Pancreas (tissue), 10 donors: ENCODE data around the gene MACROH2A1. TPM values are rescaled to one million over a fixed set of nuclear protein-coding genes. Genes with fewer than 3 reads are reported as not detected.

Source experiments
- ATAC-seq, 4 donors: fragments of 200-7000 bp; cut with Tn5 transposase; one replicate each; pipeline versions ENCODE4 v1.8.0 to v1.9.1; 2020; ENCODE audit warnings: mild to moderate bottlenecking in 4 of 4, moderate library complexity in 4 of 4
- DNase-seq, 6 donors: peaks; one replicate each; pipeline ENCODE4 v3.0.0-alpha.2; 2020
- FAIRE-seq: peaks from 2 replicates; lab custom pipeline; 2012; peaks lifted over from hg19 to GRCh38; lab: Jason Lieb, UNC
- H3K27ac ChIP-seq, 4 donors: fragments of 200-600 bp; sonication (generic); 1 replicate in 3 of 4; 2 replicates in 1 of 4; pipeline versions ENCODE4 v1.5.0 to v1.8.0; 2020
- H3K27me3 ChIP-seq, 4 donors: fragments of 200-600 bp; one replicate each; pipeline ENCODE4 v1.8.0; 2021
- H3K36me3 ChIP-seq, 3 donors: fragments of 200-600 bp; sonication (generic) in 1 of 3; one replicate each; pipeline versions ENCODE4 v1.5.0 to v1.8.0; 2020 to 2021
- H3K4me1 ChIP-seq, 3 donors: fragments of 200-600 bp; one replicate each; pipeline ENCODE4 v1.8.0; 2021
- H3K4me3 ChIP-seq, 4 donors: fragments of 200-600 bp; sonication (generic) in 2 of 4; one replicate each; pipeline versions ENCODE4 v1.5.0 to v1.8.0; 2020 to 2021
- H3K9me3 ChIP-seq, 4 donors: fragments of 200-600 bp; one replicate each; pipeline ENCODE4 v1.8.0; 2021
- CTCF ChIP-seq, 4 donors: fragments of 200-600 bp; sonication (generic) in 3 of 4; IDR thresholded peaks; one replicate each; pipeline versions ENCODE4 v1.5.0 to v1.8.0; 2021; ENCODE audit warnings: antibody characterized with exemption in 4 of 4
- WGBS, 2 donors: extraction: QIAGEN DNeasy Blood & Tissue Kit; methylation state at CpG; one replicate each; pipeline ENCODE4 v1.1.7; 2013; 5-methylcytosine and 5-hydroxymethylcytosine counted together
- intact Hi-C, 3 donors: fragments of 100-400 bp; cut with DNase I; formaldehyde crosslinking; loops; one replicate each; pipeline versions ENCODE4 v1.11.1 to v1.14.2; 2022
- polyA plus RNA-seq, 2 donors: library from polyadenylated mRNA; stranded (reverse); fragments of 200-250 nt; gene quantifications; one replicate each; pipeline ENCODE4 v1.2.3, GENCODE V29; 2013
- total RNA-seq, 6 donors: library from RNA; stranded (reverse); fragmentation: NEBNext Ultra II Directional in 4 of 6; extraction: Animal tissue kit (Norgen Biotek cat#: 25700) in 4 of 6; gene quantifications; one replicate each; pipeline versions ENCODE4 v1.2.1 to v1.2.4, GENCODE V29; 2021 to 2023
- donor health status: healthy with polysubstance abuse.
- donor health status: DM: no; HTN: no; CAD: no; lungs with moderate emphysema.
- donor health status: DM: no; HTN: no; CAD: no.
- donor health status: control.
- donor health status: control.
- donor health status: Bipolar disorder and iron deficiency.
- donor health status: DM: yes; HTN: yes; CAD: no.
- donor health status: DM: no; HTN: no; CAD: no.
- donor health status: DM: no; HTN: no; CAD: no.
- donor health status: DM: yes; HTN: yes; CAD: no.

Gene MACROH2A1
- total and polyA plus RNA-seq, 8 donors = 25.7 to 72.1 (median 43.7) TPM

- FAIRE-seq (no peak), ATAC-seq (no peak), DNase-seq (no peak)
- no peaks in the 10 kb centered on the region for H3K4me1 ChIP-seq
- TF ChIP-seq CTCF (IDR thresholded peaks at IDR 0.05) = no peak
- H3K27me3 ChIP-seq = no peaks in the 10 kb centered on the region
- H3K27ac ChIP-seq = no peak overlapping the region
- WGBS, 2 donors = 77 to 86% methylated on average over 7 of the region's 7 CpGs
- H3K36me3 ChIP-seq = no peaks in the 10 kb centered on the region
- H3K4me3 ChIP-seq = no peak overlapping the region
- intact Hi-C loops = no loop called here
- H3K9me3 ChIP-seq = no peaks in the 10 kb centered on the region
Observed at GRCh38 chr5:135308245-135308644, 90.8 kb downstream of the MACROH2A1 start.

DNA sequence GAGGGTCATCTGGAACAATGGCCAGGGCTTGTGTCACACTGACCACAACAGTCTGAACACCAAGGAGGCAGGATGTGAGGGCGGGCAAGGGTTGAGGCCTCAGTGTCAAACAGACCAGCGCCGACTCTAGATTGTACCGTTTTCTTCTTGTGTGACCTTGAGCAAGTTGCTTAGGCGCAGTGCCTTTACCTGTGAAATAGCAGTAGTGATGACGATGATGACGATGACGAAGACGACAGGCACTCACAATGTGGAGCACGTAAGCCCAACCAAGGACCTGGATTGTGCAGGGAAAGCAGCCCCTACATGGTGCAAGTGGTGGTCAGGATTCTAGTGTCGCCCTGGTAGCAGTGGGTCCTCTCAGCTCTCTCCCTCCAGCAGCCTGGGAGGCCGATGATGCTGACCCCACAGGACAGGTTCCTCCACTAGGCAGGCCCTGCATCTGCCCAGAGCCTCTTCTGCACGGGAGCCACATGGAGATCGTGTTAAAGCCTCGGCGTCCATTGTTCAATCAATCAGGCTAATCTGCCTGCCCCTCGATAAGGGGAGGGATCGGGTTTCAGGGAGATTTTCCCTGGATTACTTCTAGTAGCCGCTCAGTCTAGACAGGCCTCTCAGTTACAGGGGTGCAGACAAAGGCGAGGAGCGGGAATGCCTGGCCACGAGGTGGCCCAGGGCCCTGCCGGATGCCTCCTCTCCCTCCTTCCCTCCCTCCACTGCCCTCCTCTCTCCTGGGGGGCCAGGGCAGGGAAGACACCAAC, 91.7 kb downstream of the MACROH2A1 start:
- intact Hi-C loops = no loop called here
- ATAC-seq (no peak), DNase-seq (peak in 1 of 6 donors; percentile 25), FAIRE-seq (no peak)
- Histone ChIP-seq H3K27ac (no peak overlapping the region), H3K36me3 (no peaks in the 10 kb centered on the region), H3K4me3 (no peak overlapping the region), H3K9me3 (no peaks in the 10 kb centered on the region), H3K27me3 (no peaks in the 10 kb centered on the region), H3K4me1 (no peaks in the 10 kb centered on the region)
- 59 to 61% methylated on average over 23 of the region's 23 CpGs for WGBS, 2 donors
- no peak for TF ChIP-seq CTCF (IDR thresholded peaks at IDR 0.05)

- DNase-seq = no peak
- intact Hi-C loops = no loop called here
- no peak for FAIRE-seq
Observed at GRCh38 chr5:135306557-135306956, 92.5 kb downstream of the MACROH2A1 start.

GRCh38 chr5:135304352-135305221, 94.4 kb downstream of the MACROH2A1 start:
- Histone ChIP-seq H3K27ac (no peak overlapping the region), H3K4me3 (no peak overlapping the region), H3K27me3 (no peaks in the 10 kb centered on the region), H3K4me1 (no peaks in the 10 kb centered on the region), H3K9me3 (no peaks in the 10 kb centered on the region), H3K36me3 (no peaks in the 10 kb centered on the region)
- 49 to 53% methylated on average over 12 of the region's 12 CpGs for WGBS, 2 donors
- FAIRE-seq = no peak
- intact Hi-C loops = no loop called here
- ATAC-seq = no peak
- no peak for DNase-seq
- no peak for TF ChIP-seq CTCF (IDR thresholded peaks at IDR 0.05)

More at GRCh38 chr5:135306557-135306956, 92.5 kb downstream of the MACROH2A1 start:
- no peak overlapping the region for H3K4me3 ChIP-seq
- no peak for TF ChIP-seq CTCF (IDR thresholded peaks at IDR 0.05)
- no peak for ATAC-seq
- H3K36me3 ChIP-seq = no peaks in the 10 kb centered on the region
- WGBS, 2 donors = 74 to 83% methylated on average over 9 of the region's 9 CpGs
- no peak overlapping the region for H3K27ac ChIP-seq
- H3K27me3 ChIP-seq = no peaks in the 10 kb centered on the region
- H3K4me1 ChIP-seq = no peaks in the 10 kb centered on the region
- H3K9me3 ChIP-seq = no peaks in the 10 kb centered on the region
